SIG-M5 treated with dmso at 0.1 percent for 504 hours (cell line): ENCODE results near the gene IFT25.
A peak's percentile ranks its signal among the peaks of the same experiment; 100 is the strongest.

Experiments
- DNase-seq: peaks from one replicate; lab custom pipeline; 2025; ENCODE audit not compliant: unreplicated experiment; lab: John Stamatoyannopoulos, UW

Gene IFT25

GRCh38 chr1:53957194-53957818 is 11.8 kb upstream of the IFT25 start:
- no peak for DNase-seq

- DNase-seq: peak; percentile 30
Observed at GRCh38 chr1:53956308-53957168, 11.0 kb upstream of the IFT25 start.

- DNase-seq: no peak
Observed at GRCh38 chr1:53954128-53954527, 8.6 kb upstream of the IFT25 start.

- no peak for DNase-seq
Observed at GRCh38 chr1:53951697-53952096, 6.2 kb upstream of the IFT25 start.

GRCh38 chr1:53949023-53949990 is 3.8 kb upstream of the IFT25 start:
- peak; percentile 27 for DNase-seq

- no peak for DNase-seq
Observed at GRCh38 chr1:53948291-53948690, 2.8 kb upstream of the IFT25 start.

GRCh38 chr1:53947172-53947907 is 1.8 kb upstream of the IFT25 start:
- DNase-seq: no peak

- DNase-seq: peak; percentile 63
Observed at GRCh38 chr1:53946252-53947171, 1.0 kb upstream of the IFT25 start, which contains the start of gene LRRC42. Gene LRRC42, plus strand, starts transcription at chr1:53946350. Its CDS starts 5,650 bp downstream, at chr1:53952000.

GRCh38 chr1:53945183-53945432 is 391 bp downstream of the IFT25 start:
- DNase-seq: no peak

- DNase-seq: no peak
Observed at GRCh38 chr1:53944469-53945182, 873 bp downstream of the IFT25 start.

- no peak for DNase-seq
Observed at GRCh38 chr1:53943490-53944043, 1.9 kb downstream of the IFT25 start.

GRCh38 chr1:53943090-53943489 is 2.4 kb downstream of the IFT25 start:
- no peak for DNase-seq

- no peak for DNase-seq
Observed at GRCh38 chr1:53942127-53942957, 3.2 kb downstream of the IFT25 start.

GRCh38 chr1:53938136-53938830 is 7.2 kb downstream of the IFT25 start:
- no peak for DNase-seq

- DNase-seq: no peak
Observed at GRCh38 chr1:53936430-53936829, 9.1 kb downstream of the IFT25 start.

- DNase-seq: no peak
Observed at GRCh38 chr1:53934170-53934765, 11.2 kb downstream of the IFT25 start.

- DNase-seq: no peak
Observed at GRCh38 chr1:53931523-53931922, 14.0 kb downstream of the IFT25 start.
